Parathyroid adenoma (tissue), 2 donors: ENCODE data around the gene CTNND2.

Experiments used
- H2AFZ ChIP-seq: fragments of 300-600 bp; sonication (generic); one replicate; pipeline ENCODE4 v1.7.0; 2017; ENCODE audit warnings: antibody characterized with exemption, mild to moderate bottlenecking
- H3K27ac ChIP-seq: fragments of 300-600 bp; sonication (generic); one replicate; pipeline ENCODE4 v1.7.0; 2017
- H3K27me3 ChIP-seq: fragments of 300-600 bp; sonication (generic); one replicate; pipeline ENCODE4 v1.7.0; 2017; ENCODE audit warnings: low read length; ENCODE audit not compliant: control insufficient read depth, insufficient read depth
- H3K36me3 ChIP-seq: fragments of 300-600 bp; sonication (generic); one replicate; pipeline ENCODE4 v1.7.0; 2017; ENCODE audit warnings: low read length; ENCODE audit not compliant: control insufficient read depth, insufficient read depth
- H3K4me1 ChIP-seq: fragments of 300-600 bp; sonication (generic); one replicate; pipeline ENCODE4 v1.7.0; 2017; ENCODE audit warnings: control low read depth
- H3K4me2 ChIP-seq: fragments of 300-600 bp; sonication (generic); one replicate; pipeline ENCODE4 v1.7.0; 2017; ENCODE audit warnings: low read length
- H3K4me3 ChIP-seq: fragments of 300-600 bp; sonication (generic); one replicate; pipeline ENCODE4 v1.7.0; 2017; ENCODE audit warnings: low read depth, low read length
- H3K79me2 ChIP-seq: fragments of 300-600 bp; sonication (generic); one replicate; pipeline ENCODE4 v1.7.0; 2017; ENCODE audit warnings: control low read depth
- H3K9ac ChIP-seq: fragments of 300-600 bp; sonication (generic); one replicate; pipeline ENCODE4 v1.7.0; 2017; ENCODE audit warnings: mild to moderate bottlenecking
- H3K9me3 ChIP-seq: fragments of 300-600 bp; sonication (generic); one replicate; pipeline ENCODE4 v1.7.0; 2017; ENCODE audit warnings: low read length; ENCODE audit not compliant: control insufficient read depth
- CTCF ChIP-seq: fragments of 300-600 bp; sonication (generic); IDR thresholded peaks from one replicate; pipeline ENCODE4 v1.7.0; 2017; ENCODE audit warnings: antibody characterized with exemption, mild to moderate bottlenecking
- donor health status: primary hyperparathyroidism.

The CTNND2 gene

GRCh38 chr5:11164531-11165294, 739.5 kb downstream of the CTNND2 start:
- H3K27ac ChIP-seq, result no peak overlapping the region
- TF ChIP-seq CTCF, result no peak
- no peaks in the 10 kb centered on the region for H3K27me3 ChIP-seq

GRCh38 chr5:11157132-11157531, 747.1 kb downstream of the CTNND2 start:
- H3K27me3 ChIP-seq, result no peaks in the 10 kb centered on the region
- H3K27ac ChIP-seq, result no peak overlapping the region
- H3K9me3 ChIP-seq, result no peaks in the 10 kb centered on the region
- H3K9ac ChIP-seq, result no peak overlapping the region
- H2AFZ ChIP-seq, result no peak overlapping the region
- no peak overlapping the region for H3K4me3 ChIP-seq
- H3K4me2 ChIP-seq, result no peak overlapping the region
- no peaks in the 10 kb centered on the region for H3K36me3 ChIP-seq
- no peaks in the 10 kb centered on the region for H3K79me2 ChIP-seq
- TF ChIP-seq CTCF, result no peak
- H3K4me1 ChIP-seq, result no peaks in the 10 kb centered on the region

More at GRCh38 chr5:11164531-11165294, 739.5 kb downstream of the CTNND2 start:
- Histone ChIP-seq H3K4me1 (no peaks in the 10 kb centered on the region), H3K36me3 (no peaks in the 10 kb centered on the region), H3K9me3 (no peaks in the 10 kb centered on the region), H3K79me2 (no peaks in the 10 kb centered on the region), H3K9ac (no peak overlapping the region), H3K4me3 (no peak overlapping the region), H3K4me2 (no peak overlapping the region), H2AFZ (no peak overlapping the region)

DNA sequence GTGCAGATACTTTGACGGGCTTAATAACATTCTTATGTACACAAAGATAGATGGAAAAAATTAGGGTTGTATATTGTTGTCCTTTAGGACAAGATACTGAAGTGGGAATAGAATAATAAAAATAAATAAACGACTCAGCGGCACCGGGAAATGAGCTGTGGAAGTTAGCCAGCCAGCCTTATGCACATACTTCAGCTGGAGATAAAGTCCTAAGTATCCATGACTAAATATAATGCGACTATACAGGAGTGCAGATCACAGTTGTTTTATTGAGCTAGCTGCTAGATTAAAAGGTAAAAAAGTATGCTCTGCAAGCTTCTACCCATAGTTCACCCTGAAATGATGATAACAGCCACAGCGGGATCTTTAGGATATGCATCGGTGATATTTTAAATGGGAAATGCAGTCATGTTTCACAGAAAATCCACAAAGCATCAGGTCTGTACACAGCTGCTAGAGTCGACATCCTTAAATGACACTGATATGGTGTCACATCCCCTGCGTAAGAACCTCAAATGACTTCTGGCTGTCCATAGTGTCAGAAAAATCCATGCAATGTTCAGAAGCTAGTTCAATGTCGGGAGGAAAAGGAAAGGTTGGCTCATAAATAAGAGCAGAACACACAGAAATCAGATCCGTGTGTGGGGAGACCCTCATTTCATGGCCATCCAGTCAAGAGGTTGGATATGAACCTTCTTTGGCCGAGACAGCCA, 750.4 kb downstream of the CTNND2 start:
- Histone ChIP-seq H3K4me1 (no peaks in the 10 kb centered on the region), H3K27ac (no peak overlapping the region), H3K4me2 (no peak overlapping the region), H2AFZ (no peak overlapping the region), H3K9me3 (no peaks in the 10 kb centered on the region), H3K4me3 (no peak overlapping the region), H3K27me3 (no peaks in the 10 kb centered on the region), H3K79me2 (no peaks in the 10 kb centered on the region), H3K36me3 (no peaks in the 10 kb centered on the region), H3K9ac (no peak overlapping the region)
- no peak for TF ChIP-seq CTCF

GRCh38 chr5:11152368-11152767, 751.9 kb downstream of the CTNND2 start:
- Histone ChIP-seq H3K9ac (no peak overlapping the region), H3K27ac (no peak overlapping the region), H3K36me3 (no peaks in the 10 kb centered on the region), H3K79me2 (no peaks in the 10 kb centered on the region), H3K4me3 (no peak overlapping the region), H3K4me2 (no peak overlapping the region), H3K27me3 (no peaks in the 10 kb centered on the region), H3K4me1 (no peaks in the 10 kb centered on the region), H3K9me3 (no peaks in the 10 kb centered on the region), H2AFZ (no peak overlapping the region)
- TF ChIP-seq CTCF, result no peak
